Stimulated activated CD4-positive, alpha-beta T cell treated with anti-CD3 and anti-CD28 coated beads, Interleukin-1b, Interleukin-23, amount 100 ng/mL, for 4 hours (primary cell): ENCODE data around the gene SFTPB.
"Not testable (repeated sequence)": the region's sequence is repeated elsewhere in the genome, so short reads cannot be mapped to it uniquely, and the experiment has no call there.

Experiments used
- DNase-seq, 2 donors: peaks; one replicate each; pipeline ENCODE4 v3.0.0-alpha.2; 2020; ENCODE audit warnings: low read depth in 2 of 2

SFTPB gene

DNA sequence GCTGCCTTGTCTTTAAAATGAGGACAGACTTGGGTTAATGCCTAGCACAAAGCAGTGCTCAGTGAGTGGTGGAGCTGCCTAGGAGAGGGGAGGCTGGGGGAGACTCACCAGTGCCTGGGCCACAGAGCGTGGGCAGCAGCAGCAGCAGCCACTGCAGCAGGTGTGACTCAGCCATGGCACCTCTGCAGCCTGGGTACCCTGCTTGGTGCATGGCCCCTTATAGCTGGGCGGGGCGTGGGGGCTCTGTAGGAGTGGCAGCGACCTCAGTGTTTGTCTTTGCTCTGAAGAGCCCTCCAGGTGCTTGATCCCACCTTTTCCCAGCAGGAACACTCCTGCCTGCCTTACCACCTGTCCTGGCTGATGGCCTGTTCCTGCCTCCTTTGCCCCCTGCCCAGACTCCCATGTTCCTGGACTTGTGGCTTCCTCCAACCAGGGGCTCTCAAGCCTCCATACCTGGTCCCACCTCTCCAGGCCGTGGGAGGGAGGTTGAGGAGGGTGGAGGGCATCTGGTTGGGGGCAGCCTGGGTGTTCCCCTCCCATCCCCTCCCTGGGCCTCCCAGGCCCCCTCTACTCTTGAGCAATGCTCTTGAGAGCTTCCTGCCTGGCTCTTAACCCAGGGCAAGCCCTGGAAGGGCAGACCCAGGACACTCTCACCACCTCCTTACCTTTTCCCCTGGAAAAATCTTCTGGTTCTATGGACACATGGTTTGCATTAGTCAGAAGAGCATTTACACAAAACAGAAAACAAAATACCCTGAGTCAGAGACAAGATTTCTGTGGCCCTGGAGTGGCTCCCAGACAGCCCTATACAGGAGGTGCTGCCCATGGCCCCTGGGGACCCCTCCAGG lies at the start of gene SFTPB:
SFTPB (minus strand) TSS at position 191 of the 848 bp plus-strand sequence; CDS start at position 175, 16 bp downstream.
- no peak for DNase-seq

GRCh38 chr2:85717308-85718008 lies 49.5 kb upstream of the SFTPB start:
- DNase-seq: no peak

- DNase-seq: no peak
These were observed 48.4 kb upstream of the SFTPB start for GRCh38 chr2:85716346-85716914.

GRCh38 chr2:85714841-85715240 lies 46.8 kb upstream of the SFTPB start:
- no peak for DNase-seq

DNA sequence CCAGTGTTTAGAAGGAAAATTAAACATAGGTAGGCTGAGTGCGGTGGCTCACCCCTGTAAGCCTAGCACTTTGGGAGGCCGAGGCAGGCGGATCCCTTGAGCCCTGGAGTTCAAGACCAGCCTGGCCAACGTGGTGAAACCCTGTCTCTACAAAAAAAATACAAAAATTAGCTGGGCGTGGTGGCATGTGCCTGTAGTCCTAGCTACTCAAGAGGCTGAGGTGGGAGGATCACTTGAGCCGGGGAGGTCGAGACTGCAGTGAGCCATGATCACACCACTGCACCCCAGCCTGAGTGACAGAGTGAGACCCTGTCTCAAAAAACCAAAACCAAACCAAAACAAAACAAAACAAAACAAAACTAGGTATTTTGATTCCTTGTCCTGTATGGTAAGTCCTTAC lies 46.4 kb upstream of the SFTPB start:
- DNase-seq: not testable (repeated sequence)

DNA sequence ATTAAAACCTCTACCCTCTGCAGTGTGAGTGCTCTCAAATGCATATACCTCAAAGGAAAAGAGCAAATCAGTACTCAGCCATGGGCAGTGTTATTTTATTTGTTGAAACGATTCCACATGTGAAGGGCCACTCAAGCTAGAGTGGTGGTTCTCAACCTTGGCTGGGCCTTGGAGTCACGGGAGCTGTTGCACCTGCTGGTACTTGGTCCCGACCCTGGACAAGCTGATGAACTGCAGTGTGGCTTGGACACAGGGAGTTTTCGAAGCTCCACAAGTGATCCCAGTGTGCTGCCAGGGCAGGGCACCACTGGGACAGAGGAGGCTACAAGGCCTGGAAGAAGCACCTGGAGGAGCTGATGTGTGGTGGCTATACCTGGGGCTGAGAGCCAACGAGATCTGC lies 45.8 kb upstream of the SFTPB start:
- no peak for DNase-seq

DNA sequence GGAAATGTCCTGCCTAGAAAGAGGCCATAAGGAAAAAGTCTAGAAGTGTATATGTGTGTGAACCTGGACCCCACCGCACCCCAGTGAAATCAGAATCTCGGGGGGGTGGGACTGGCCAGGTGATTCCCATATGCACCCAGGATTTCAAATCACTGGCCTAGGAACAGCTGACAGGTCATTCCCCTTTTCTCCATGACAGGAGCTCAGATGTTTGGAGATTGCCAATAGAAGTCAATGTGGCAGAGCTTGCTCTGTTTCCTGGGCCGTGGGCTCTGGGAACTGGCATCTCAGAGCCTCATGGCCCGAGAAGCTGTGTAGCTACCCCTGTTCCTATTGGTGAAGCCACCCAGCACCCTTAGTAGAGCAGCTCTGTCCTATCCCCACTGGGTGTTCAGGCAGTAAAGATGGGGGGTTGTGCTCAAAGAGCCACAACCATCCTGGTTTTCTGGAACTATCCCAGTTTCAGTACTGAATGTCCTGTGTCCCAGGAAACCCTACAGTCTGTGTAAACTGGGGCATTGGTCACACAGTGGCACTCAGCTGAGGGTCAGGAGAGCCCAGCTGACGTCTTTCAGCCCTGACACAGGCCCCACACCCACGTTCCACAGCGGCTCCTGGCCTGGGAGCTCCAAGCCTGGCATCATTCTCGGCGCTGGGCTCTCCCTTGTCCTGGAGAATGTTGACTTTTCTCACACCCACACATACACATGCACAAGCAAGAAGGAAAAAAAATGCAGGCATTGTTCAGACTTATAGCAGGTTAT lies 45.0 kb upstream of the SFTPB start:
- DNase-seq: no peak

GRCh38 chr2:85712336-85712735 lies 44.3 kb upstream of the SFTPB start:
- DNase-seq: no peak

- DNase-seq: no peak
These were observed 43.6 kb upstream of the SFTPB start for GRCh38 chr2:85711578-85712060.

GRCh38 chr2:85710687-85711577 lies 42.9 kb upstream of the SFTPB start:
- DNase-seq: no peak

GRCh38 chr2:85709401-85709811 lies 41.4 kb upstream of the SFTPB start:
- DNase-seq: no peak

DNA sequence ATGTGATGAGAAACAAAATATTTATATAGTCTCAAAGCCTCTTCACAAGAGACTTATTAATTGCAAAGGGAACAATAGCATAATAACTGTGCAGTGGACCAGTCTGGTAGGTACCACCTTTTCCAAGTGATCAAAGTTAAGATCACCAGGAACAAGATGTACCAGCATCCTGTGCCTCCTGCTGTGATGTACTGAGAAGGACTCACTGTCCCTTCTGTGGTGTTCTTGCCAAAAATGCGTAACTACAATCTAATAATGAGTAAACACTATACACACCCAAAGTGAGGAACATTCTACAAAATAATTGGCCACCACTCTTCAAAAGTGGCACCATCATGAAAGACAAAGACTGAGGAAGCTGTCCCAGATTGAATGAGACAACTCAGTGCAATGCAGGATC lies 40.6 kb upstream of the SFTPB start:
- DNase-seq: no peak

DNA sequence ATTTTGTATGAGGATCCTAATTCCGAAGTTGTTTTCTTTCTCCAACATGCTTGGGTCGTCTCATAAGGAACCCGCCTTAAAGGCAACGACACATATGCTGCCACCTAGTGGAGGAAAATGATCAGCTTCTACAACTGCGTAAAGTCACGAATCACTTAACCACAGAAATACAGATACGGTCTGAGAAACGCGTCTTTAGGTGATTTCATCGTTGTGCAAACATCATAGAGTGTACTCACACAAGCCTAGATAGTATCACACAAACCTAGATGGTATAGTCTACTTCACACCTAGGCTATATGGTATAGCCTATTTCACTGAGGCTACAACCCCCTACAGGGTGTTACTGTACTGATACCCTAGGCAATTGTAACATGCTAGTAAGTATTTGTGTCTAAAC lies 39.3 kb upstream of the SFTPB start:
- DNase-seq: peak in 1 of 2 donors; percentile 63

- no peak for DNase-seq
These were observed 38.7 kb upstream of the SFTPB start for GRCh38 chr2:85706599-85707296.

GRCh38 chr2:85706063-85706462 lies 38.1 kb upstream of the SFTPB start:
- DNase-seq: no peak

DNA sequence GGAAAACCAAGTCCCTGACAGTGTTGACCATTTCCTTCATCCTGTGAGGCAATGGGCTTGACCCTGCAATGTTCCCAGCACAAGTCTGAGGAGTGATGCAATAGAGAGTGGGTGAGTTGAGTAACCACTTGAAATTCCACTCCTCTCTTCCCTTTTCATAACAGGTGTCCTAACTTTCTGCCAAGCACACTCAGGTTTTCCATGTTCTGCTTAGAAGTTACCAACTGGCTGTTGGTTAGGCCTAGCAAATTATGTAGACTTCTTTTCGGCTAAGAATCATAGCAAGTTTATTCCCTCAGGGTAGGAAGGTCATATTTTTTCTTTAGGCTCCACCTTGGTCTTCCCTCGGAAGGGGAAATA lies 37.7 kb upstream of the SFTPB start:
- DNase-seq: no peak

GRCh38 chr2:85704800-85705679 lies 37.0 kb upstream of the SFTPB start:
- DNase-seq: no peak

- no peak for DNase-seq
These were observed 36.0 kb upstream of the SFTPB start for GRCh38 chr2:85704038-85704437.

DNA sequence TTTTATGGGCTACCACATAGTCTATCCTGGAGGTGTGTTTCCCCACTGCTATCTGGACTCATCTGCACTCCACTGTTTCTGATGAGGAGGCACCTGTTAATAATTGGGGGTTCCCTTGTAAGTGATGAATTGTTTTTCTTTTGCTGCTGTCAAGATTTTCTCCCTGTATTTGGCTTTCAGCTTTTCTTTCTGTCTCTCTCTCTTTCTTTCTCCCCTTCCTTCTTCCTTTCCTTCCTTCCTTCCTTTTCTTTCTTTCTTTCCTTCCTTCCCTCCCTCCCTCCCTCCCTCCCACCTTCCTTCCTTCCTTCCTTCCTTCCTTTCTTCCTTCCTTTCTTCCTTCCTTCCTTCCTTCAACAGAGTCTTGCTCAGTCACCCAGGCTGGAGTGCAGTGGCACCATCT lies 35.3 kb upstream of the SFTPB start:
- DNase-seq: no peak
